ENCODE data around the gene JAKMIP2.

GRCh38 chr5:147671365-147671764 is 111.2 kb downstream of the JAKMIP2 start:
- TF ChIP-seq, protein P1, sequence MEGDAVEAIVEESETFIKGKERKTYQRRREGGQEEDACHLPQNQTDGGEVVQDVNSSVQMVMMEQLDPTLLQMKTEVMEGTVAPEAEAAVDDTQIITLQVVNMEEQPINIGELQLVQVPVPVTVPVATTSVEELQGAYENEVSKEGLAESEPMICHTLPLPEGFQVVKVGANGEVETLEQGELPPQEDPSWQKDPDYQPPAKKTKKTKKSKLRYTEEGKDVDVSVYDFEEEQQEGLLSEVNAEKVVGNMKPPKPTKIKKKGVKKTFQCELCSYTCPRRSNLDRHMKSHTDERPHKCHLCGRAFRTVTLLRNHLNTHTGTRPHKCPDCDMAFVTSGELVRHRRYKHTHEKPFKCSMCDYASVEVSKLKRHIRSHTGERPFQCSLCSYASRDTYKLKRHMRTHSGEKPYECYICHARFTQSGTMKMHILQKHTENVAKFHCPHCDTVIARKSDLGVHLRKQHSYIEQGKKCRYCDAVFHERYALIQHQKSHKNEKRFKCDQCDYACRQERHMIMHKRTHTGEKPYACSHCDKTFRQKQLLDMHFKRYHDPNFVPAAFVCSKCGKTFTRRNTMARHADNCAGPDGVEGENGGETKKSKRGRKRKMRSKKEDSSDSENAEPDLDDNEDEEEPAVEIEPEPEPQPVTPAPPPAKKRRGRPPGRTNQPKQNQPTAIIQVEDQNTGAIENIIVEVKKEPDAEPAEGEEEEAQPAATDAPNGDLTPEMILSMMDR (IDR thresholded peaks at IDR 0.05; ENCODE audit: poor library complexity) = no peak
- no peak for TF ChIP-seq EZH2 (IDR thresholded peaks at IDR 0.05; ENCODE audit: borderline replicate concordance)

Data from hepatocyte (in vitro differentiated cells).